Measurements from ENCODE around the gene PXK.
A peak's percentile ranks its signal among the peaks of the same experiment; 100 is the strongest.
"Not testable (repeated sequence)": the region's sequence is repeated elsewhere in the genome, so short reads cannot be mapped to it uniquely, and the experiment has no call there.

The PXK gene

GRCh38 chr3:58422756-58423325, 90.1 kb downstream of the PXK start:
- peak; percentile 38 for DNase-seq

GRCh38 chr3:58424613-58425012, 91.9 kb downstream of the PXK start:
- no peak for DNase-seq

- DNase-seq = no peak
Observed at GRCh38 chr3:58425782-58426181, 93.1 kb downstream of the PXK start.

GRCh38 chr3:58427661-58428361, 95.1 kb downstream of the PXK start:
- no peak for DNase-seq

- no peak for DNase-seq
Observed at GRCh38 chr3:58429657-58430056, 97.0 kb downstream of the PXK start.

GRCh38 chr3:58432905-58433304, 100.2 kb downstream of the PXK start:
- no peak for DNase-seq

- peak; percentile 96 for DNase-seq
Observed at GRCh38 chr3:58433400-58434167, 100.9 kb downstream of the PXK start, which contains the start of gene PDHB. TSS of gene PDHB (minus strand) at chr3:58433832. CDS start at chr3:58433809, 23 bp downstream.

GRCh38 chr3:58434168-58434504, 101.4 kb downstream of the PXK start:
- no peak for DNase-seq

GRCh38 chr3:58434511-58434910, 101.8 kb downstream of the PXK start:
- DNase-seq = no peak

- no peak for DNase-seq
Observed at GRCh38 chr3:58434990-58435389, 102.3 kb downstream of the PXK start.

- DNase-seq = not testable (repeated sequence)
Observed at GRCh38 chr3:58437276-58437675, 104.6 kb downstream of the PXK start.

GRCh38 chr3:58440996-58441355, 108.3 kb downstream of the PXK start:
- DNase-seq = not testable (repeated sequence)

- DNase-seq = no peak
Observed at GRCh38 chr3:58441514-58442450, 109.1 kb downstream of the PXK start.

GRCh38 chr3:58452176-58452575, 119.5 kb downstream of the PXK start:
- DNase-seq = no peak

- no peak for DNase-seq
Observed at GRCh38 chr3:58459160-58459559, 126.5 kb downstream of the PXK start.

GRCh38 chr3:58462829-58463180, 130.1 kb downstream of the PXK start:
- no peak for DNase-seq

GRCh38 chr3:58463181-58463941, 130.7 kb downstream of the PXK start:
- peak; percentile 83 for DNase-seq

- DNase-seq = no peak
Observed at GRCh38 chr3:58463942-58464271, 131.2 kb downstream of the PXK start.

- peak; percentile 23 for DNase-seq
Observed at GRCh38 chr3:58464866-58465265, 132.2 kb downstream of the PXK start.

- DNase-seq = no peak
Observed at GRCh38 chr3:58466899-58467563, 134.3 kb downstream of the PXK start.

GRCh38 chr3:58469096-58469495, 136.4 kb downstream of the PXK start:
- no peak for DNase-seq
